NB4 (cell line): ENCODE results near the gene OR8B3.

ENCODE experiments used
- DNase-seq: peaks from one replicate; pipeline ENCODE4 v3.0.0; 2010; ENCODE audit warnings: low read depth
- H3K4me3 ChIP-seq: one replicate; pipeline ENCODE4 v1.5.1; 2011; ENCODE audit warnings: mild to moderate bottlenecking, low read depth, low read length, moderate library complexity
- MAX ChIP-seq: IDR thresholded peaks from 2 replicates; pipeline ENCODE4 v1.6.1; 2011; ENCODE audit warnings: low read depth, low read length
- MYC ChIP-seq: IDR thresholded peaks from 2 replicates; pipeline ENCODE4 v1.6.1; 2011; ENCODE audit warnings: low read depth, low read length
- POLR2A ChIP-seq: IDR thresholded peaks from 2 replicates; pipeline ENCODE4 v1.6.1; 2011; ENCODE audit warnings: mild to moderate bottlenecking; ENCODE audit not compliant: insufficient read length; ENCODE audit errors: extremely low read depth
- TF ChIP-seq, protein P1 (sequence below): IDR thresholded peaks from one replicate; pipeline ENCODE4 v1.5.1; 2012; ENCODE audit warnings: low read depth, low read length

OR8B3 gene

DNA sequence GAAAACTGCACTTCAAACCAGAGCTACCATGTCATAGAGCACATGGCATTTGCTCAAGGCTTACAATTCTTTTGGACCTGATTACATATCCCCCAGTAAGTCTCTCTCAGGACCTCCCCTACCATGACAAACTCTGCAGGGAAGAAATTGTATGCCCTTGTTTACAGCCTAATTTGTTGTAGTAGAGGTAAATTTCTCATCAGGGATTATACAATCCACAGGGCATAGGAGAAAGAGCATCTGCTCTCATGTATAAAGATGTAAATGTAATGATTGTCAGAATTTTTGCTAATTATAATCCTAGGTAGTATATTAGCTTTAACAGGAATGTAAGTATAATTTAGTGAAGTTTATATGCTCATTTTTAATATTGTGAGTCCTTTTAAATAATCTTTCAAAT is at the start of gene OR8B3:
Gene OR8B3 (minus strand): TSS at position 101 of the 400 bp plus-strand sequence. CDS start 1,673 bp downstream, outside the sequence.
- TF ChIP-seq, protein P1, sequence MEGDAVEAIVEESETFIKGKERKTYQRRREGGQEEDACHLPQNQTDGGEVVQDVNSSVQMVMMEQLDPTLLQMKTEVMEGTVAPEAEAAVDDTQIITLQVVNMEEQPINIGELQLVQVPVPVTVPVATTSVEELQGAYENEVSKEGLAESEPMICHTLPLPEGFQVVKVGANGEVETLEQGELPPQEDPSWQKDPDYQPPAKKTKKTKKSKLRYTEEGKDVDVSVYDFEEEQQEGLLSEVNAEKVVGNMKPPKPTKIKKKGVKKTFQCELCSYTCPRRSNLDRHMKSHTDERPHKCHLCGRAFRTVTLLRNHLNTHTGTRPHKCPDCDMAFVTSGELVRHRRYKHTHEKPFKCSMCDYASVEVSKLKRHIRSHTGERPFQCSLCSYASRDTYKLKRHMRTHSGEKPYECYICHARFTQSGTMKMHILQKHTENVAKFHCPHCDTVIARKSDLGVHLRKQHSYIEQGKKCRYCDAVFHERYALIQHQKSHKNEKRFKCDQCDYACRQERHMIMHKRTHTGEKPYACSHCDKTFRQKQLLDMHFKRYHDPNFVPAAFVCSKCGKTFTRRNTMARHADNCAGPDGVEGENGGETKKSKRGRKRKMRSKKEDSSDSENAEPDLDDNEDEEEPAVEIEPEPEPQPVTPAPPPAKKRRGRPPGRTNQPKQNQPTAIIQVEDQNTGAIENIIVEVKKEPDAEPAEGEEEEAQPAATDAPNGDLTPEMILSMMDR: no peak
- no peak for TF ChIP-seq POLR2A
- no peak for TF ChIP-seq MAX
- no peak for TF ChIP-seq MYC
- H3K4me3 ChIP-seq: no peak within 1 kb of the TSS
- DNase-seq: no peak

DNA sequence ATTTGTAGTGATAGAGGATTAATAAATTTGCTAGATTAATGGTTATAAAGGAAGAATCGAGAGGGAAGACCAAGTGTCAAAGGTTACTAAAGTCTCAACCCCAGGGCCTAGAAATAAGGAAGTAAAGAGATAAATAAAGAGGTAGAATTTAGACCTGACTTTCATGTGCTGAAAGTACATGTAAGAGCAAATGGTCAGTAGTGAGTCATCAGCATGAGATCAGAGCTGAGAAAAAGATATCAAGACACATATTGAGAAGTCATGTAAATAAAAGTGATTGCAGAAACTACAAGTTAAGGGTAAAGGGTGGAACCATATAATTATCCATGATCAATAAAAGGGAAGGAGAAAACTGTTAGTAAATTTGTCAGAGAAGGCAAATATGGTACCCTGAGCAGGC is 48.1 kb upstream of the OR8B3 start:
- no peak overlapping the region for H3K4me3 ChIP-seq
- no peak for DNase-seq
- TF ChIP-seq POLR2A (no peak), MAX (no peak), MYC (no peak)
- TF ChIP-seq, protein P1: no peak

GRCh38 chr11:124445646-124446150 is 46.9 kb upstream of the OR8B3 start, which contains the start of gene OR8B8:
TSS of gene OR8B8 (minus strand) at chr11:124445696. CDS start at chr11:124441085, 4,611 bp downstream.
- TF ChIP-seq, protein P1: no peak
- TF ChIP-seq POLR2A (no peak), MAX (no peak), MYC (no peak)
- no peak for DNase-seq
- H3K4me3 ChIP-seq: no peak within 1 kb of the TSS

DNA sequence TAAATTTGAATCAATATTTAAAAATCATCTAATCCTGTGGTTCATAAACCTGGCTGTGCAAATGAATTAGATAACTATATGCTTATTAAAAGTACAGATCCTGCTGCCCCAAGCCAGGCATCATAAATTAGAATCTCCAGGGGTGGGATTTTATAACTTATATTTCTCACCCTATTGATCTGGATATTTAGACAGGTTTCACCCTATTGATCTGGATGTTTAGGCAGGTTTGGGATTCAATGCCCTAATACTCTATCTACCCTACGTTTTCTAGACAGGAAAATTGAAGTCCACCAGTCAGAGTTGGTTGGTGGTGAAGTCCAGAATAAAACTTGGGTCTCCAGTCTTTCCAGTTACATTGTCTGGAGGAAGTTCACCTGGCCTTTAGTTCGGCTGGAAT is 44.0 kb upstream of the OR8B3 start:
- TF ChIP-seq MYC: no peak
- TF ChIP-seq, protein P1: no peak
- no peak for TF ChIP-seq MAX
- TF ChIP-seq POLR2A: no peak
- DNase-seq: no peak
- no peak overlapping the region for H3K4me3 ChIP-seq

DNA sequence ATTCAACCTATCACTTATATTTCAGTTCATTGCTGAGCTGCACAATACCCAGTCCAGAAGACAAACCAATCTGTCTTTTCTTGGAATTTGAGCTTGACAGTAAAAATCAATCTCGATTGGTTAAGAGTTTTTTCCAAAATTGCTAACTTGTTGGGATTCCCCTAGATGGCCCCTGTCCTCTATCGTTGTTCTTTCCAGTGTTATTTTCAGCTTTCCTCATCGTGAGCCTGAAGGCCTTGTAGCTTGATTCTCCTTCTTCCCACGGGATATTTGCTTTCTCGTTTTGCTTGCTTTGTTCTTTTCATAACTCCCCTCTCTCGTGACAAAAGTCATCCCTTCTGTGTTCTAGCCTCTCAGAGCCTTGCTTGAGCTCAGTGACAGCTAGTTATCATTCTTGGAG is 43.6 kb upstream of the OR8B3 start:
- no peak for DNase-seq
- no peak overlapping the region for H3K4me3 ChIP-seq
- TF ChIP-seq MYC (no peak), POLR2A (no peak), MAX (no peak)
- TF ChIP-seq, protein P1: no peak
